NCI-H1417 (cell line): Measurements from ENCODE around the gene KRT78.

ENCODE experiments used
- DNase-seq, 3 experiments: peaks; one replicate each; lab custom pipeline; 2025; lab: John Stamatoyannopoulos, UW

Gene KRT78

GRCh38 chr12:52824741-52825410 lies 23.9 kb downstream of the KRT78 start:
- DNase-seq: no peak

GRCh38 chr12:52823761-52824450 lies 24.9 kb downstream of the KRT78 start:
- DNase-seq: no peak

GRCh38 chr12:52822771-52823510 lies 25.9 kb downstream of the KRT78 start:
- DNase-seq: no peak

- DNase-seq: no peak
These were observed 26.8 kb downstream of the KRT78 start for GRCh38 chr12:52821826-52822660.

GRCh38 chr12:52821071-52821730 lies 27.6 kb downstream of the KRT78 start:
- no peak for DNase-seq

- DNase-seq: no peak
These were observed 28.3 kb downstream of the KRT78 start for GRCh38 chr12:52820521-52820920.

GRCh38 chr12:52819731-52820510 lies 28.9 kb downstream of the KRT78 start:
- no peak for DNase-seq

GRCh38 chr12:52818887-52819420 lies 29.8 kb downstream of the KRT78 start:
- no peak for DNase-seq

- DNase-seq: peak in 2 of 3 experiments; percentile 13 to 63
These were observed 30.4 kb downstream of the KRT78 start for GRCh38 chr12:52818388-52818787.

- DNase-seq: no peak
These were observed 31.0 kb downstream of the KRT78 start for GRCh38 chr12:52817699-52818238.

- DNase-seq: no peak
These were observed 31.6 kb downstream of the KRT78 start for GRCh38 chr12:52817003-52817698.

- DNase-seq: no peak
These were observed 32.9 kb downstream of the KRT78 start for GRCh38 chr12:52815676-52816588.

GRCh38 chr12:52815161-52815560 lies 33.6 kb downstream of the KRT78 start:
- DNase-seq: no peak

- DNase-seq: no peak
These were observed 34.1 kb downstream of the KRT78 start for GRCh38 chr12:52814710-52815155.

GRCh38 chr12:52813885-52814709 lies 34.7 kb downstream of the KRT78 start, which contains the start of gene KRT4:
Gene KRT4, minus strand, starts transcription at chr12:52814116. Its CDS starts 58 bp downstream, at chr12:52814058.
- DNase-seq: peak in 2 of 3 experiments; percentile 48 to 84

GRCh38 chr12:52813203-52813819 lies 35.5 kb downstream of the KRT78 start:
- DNase-seq: no peak

GRCh38 chr12:52812749-52813148 lies 36.0 kb downstream of the KRT78 start:
- DNase-seq: no peak
